HUES6 (cell line): Measurements from ENCODE around the gene PLCD4.

Experiments used
- H3K27ac ChIP-seq: 2 replicates; pipeline ENCODE4 v1.7.0; 2013; ENCODE audit warnings: low read depth, mild to moderate bottlenecking, low read length, inconsistent platforms
- H3K27me3 ChIP-seq: 2 replicates; pipeline ENCODE4 v1.6.1; 2013; ENCODE audit warnings: low read length; ENCODE audit not compliant: control insufficient read depth, insufficient read depth
- H3K36me3 ChIP-seq: 2 replicates; pipeline ENCODE4 v1.6.1; 2013; ENCODE audit warnings: low read length; ENCODE audit not compliant: control insufficient read depth, insufficient read depth
- H3K4me1 ChIP-seq: 2 replicates; pipeline ENCODE4 v1.6.1; 2013; ENCODE audit warnings: low read length; ENCODE audit not compliant: control insufficient read depth, insufficient read depth
- H3K4me3 ChIP-seq: 2 replicates; pipeline ENCODE4 v1.5.1; 2013; ENCODE audit warnings: low read depth, low read length
- H3K9ac ChIP-seq: one replicate; pipeline ENCODE4 v1.6.1; 2013; ENCODE audit warnings: mild to moderate bottlenecking, low read length
- H3K9me3 ChIP-seq: 2 replicates; pipeline ENCODE4 v1.6.1; 2013; ENCODE audit warnings: low read depth, low read length; ENCODE audit not compliant: control insufficient read depth, insufficient read depth

Gene PLCD4

GRCh38 chr2:218622606-218623365 is 15.1 kb downstream of the PLCD4 start:
- no peaks in the 10 kb centered on the region for H3K9me3 ChIP-seq
- no peak overlapping the region for H3K27ac ChIP-seq
- no peak overlapping the region for H3K9ac ChIP-seq
- no peaks in the 10 kb centered on the region for H3K27me3 ChIP-seq
- no peaks in the 10 kb centered on the region for H3K36me3 ChIP-seq
- H3K4me3 ChIP-seq = no peak overlapping the region
- peaks cover 7% of the 10 kb centered on the region; the same call in 1 of the 2 replicates for H3K4me1 ChIP-seq

GRCh38 chr2:218623366-218623705 is 15.6 kb downstream of the PLCD4 start:
- H3K4me1 ChIP-seq = peaks cover 7% of the 10 kb centered on the region; the same call in 1 of the 2 replicates
- no peaks in the 10 kb centered on the region for H3K27me3 ChIP-seq
- no peaks in the 10 kb centered on the region for H3K36me3 ChIP-seq
- no peak overlapping the region for H3K4me3 ChIP-seq
- H3K27ac ChIP-seq = no peak overlapping the region
- H3K9ac ChIP-seq = no peak overlapping the region
- H3K9me3 ChIP-seq = no peaks in the 10 kb centered on the region

GRCh38 chr2:218626369-218626768 is 18.7 kb downstream of the PLCD4 start:
- Histone ChIP-seq H3K4me1 (peaks cover 7% of the 10 kb centered on the region; the same call in 1 of the 2 replicates), H3K27me3 (no peaks in the 10 kb centered on the region), H3K9ac (no peak overlapping the region), H3K27ac (no peak overlapping the region), H3K4me3 (no peak overlapping the region), H3K9me3 (no peaks in the 10 kb centered on the region), H3K36me3 (no peaks in the 10 kb centered on the region)

GRCh38 chr2:218627939-218628338 is 20.2 kb downstream of the PLCD4 start:
- H3K9ac ChIP-seq = no peak overlapping the region
- no peaks in the 10 kb centered on the region for H3K27me3 ChIP-seq
- no peak overlapping the region for H3K4me3 ChIP-seq
- H3K4me1 ChIP-seq = peaks cover 4% of the 10 kb centered on the region; the same call in 1 of the 2 replicates
- H3K9me3 ChIP-seq = no peaks in the 10 kb centered on the region
- no peaks in the 10 kb centered on the region for H3K36me3 ChIP-seq
- H3K27ac ChIP-seq = no peak overlapping the region

GRCh38 chr2:218631837-218632236 is 24.1 kb downstream of the PLCD4 start:
- H3K4me1 ChIP-seq = no peaks in the 10 kb centered on the region

GRCh38 chr2:218635719-218636118 is 28.0 kb downstream of the PLCD4 start:
- Histone ChIP-seq H3K27me3 (no peaks in the 10 kb centered on the region), H3K36me3 (peaks cover 73% of the 10 kb centered on the region), H3K9me3 (no peaks in the 10 kb centered on the region), H3K4me3 (no peak overlapping the region), H3K27ac (no peak overlapping the region; the same call in 1 of the 2 replicates), H3K4me1 (no peaks in the 10 kb centered on the region), H3K9ac (no peak overlapping the region)

More at GRCh38 chr2:218631837-218632236, 24.1 kb downstream of the PLCD4 start:
- no peak overlapping the region for H3K27ac ChIP-seq
- no peak overlapping the region for H3K9ac ChIP-seq
- H3K9me3 ChIP-seq = no peaks in the 10 kb centered on the region
- peaks cover 37% of the 10 kb centered on the region for H3K36me3 ChIP-seq
- H3K4me3 ChIP-seq = no peak overlapping the region
- no peaks in the 10 kb centered on the region for H3K27me3 ChIP-seq

GRCh38 chr2:218638372-218638771 is 30.7 kb downstream of the PLCD4 start:
- H3K36me3 ChIP-seq = peaks cover 95% of the 10 kb centered on the region
- H3K4me3 ChIP-seq = no peak overlapping the region

GRCh38 chr2:218642121-218642656 is 34.5 kb downstream of the PLCD4 start:
- no peak overlapping the region for H3K27ac ChIP-seq
- H3K27me3 ChIP-seq = no peaks in the 10 kb centered on the region
- H3K4me1 ChIP-seq = no peaks in the 10 kb centered on the region
- no peaks in the 10 kb centered on the region for H3K9me3 ChIP-seq
- H3K4me3 ChIP-seq = no peak overlapping the region
- H3K36me3 ChIP-seq = peaks cover 92% of the 10 kb centered on the region
- H3K9ac ChIP-seq = no peak overlapping the region

More at GRCh38 chr2:218638372-218638771, 30.7 kb downstream of the PLCD4 start:
- Histone ChIP-seq H3K9ac (no peak overlapping the region), H3K4me1 (no peaks in the 10 kb centered on the region), H3K9me3 (no peaks in the 10 kb centered on the region), H3K27me3 (no peaks in the 10 kb centered on the region), H3K27ac (no peak overlapping the region)

- Histone ChIP-seq H3K9me3 (no peaks in the 10 kb centered on the region), H3K4me1 (no peaks in the 10 kb centered on the region), H3K36me3 (peaks cover 91% of the 10 kb centered on the region), H3K27ac (no peak overlapping the region), H3K4me3 (no peak overlapping the region), H3K9ac (no peak overlapping the region), H3K27me3 (no peaks in the 10 kb centered on the region)
Observed at GRCh38 chr2:218642786-218643185, 35.1 kb downstream of the PLCD4 start.

GRCh38 chr2:218643751-218644310 is 36.1 kb downstream of the PLCD4 start:
- Histone ChIP-seq H3K27me3 (no peaks in the 10 kb centered on the region), H3K9ac (no peak overlapping the region), H3K4me3 (no peak overlapping the region), H3K9me3 (no peaks in the 10 kb centered on the region), H3K27ac (no peak overlapping the region), H3K4me1 (no peaks in the 10 kb centered on the region), H3K36me3 (peaks cover 91% of the 10 kb centered on the region)

- no peaks in the 10 kb centered on the region for H3K9me3 ChIP-seq
- no peak overlapping the region for H3K9ac ChIP-seq
- H3K36me3 ChIP-seq = peaks cover 92% of the 10 kb centered on the region
Observed at GRCh38 chr2:218644721-218645120, 37.0 kb downstream of the PLCD4 start.

More at GRCh38 chr2:218644721-218645120, 37.0 kb downstream of the PLCD4 start:
- no peaks in the 10 kb centered on the region for H3K27me3 ChIP-seq
- no peaks in the 10 kb centered on the region for H3K4me1 ChIP-seq
- no peak overlapping the region for H3K4me3 ChIP-seq
- H3K27ac ChIP-seq = no peak overlapping the region
